ENCODE data around the gene C1orf226. TPM values are rescaled to one million over a fixed set of nuclear protein-coding genes. Genes with fewer than 3 reads are reported as not detected.
A peak's percentile ranks its signal among the peaks of the same experiment; 100 is the strongest.

C1orf226 gene
- total and polyA plus RNA-seq, 4 donors, result 2.2 to 25.2 (median 10.8) TPM

GRCh38 chr1:162375463-162375862, 6.1 kb upstream of the C1orf226 start:
- Histone ChIP-seq H3K9me3 (ENCODE audit: control insufficient read depth in 4 of 4, low read length in 3 of 4) (no peaks in the 10 kb centered on the region), H3K27me3 (ENCODE audit: control insufficient read depth in 4 of 4, insufficient read depth in 4 of 4, low read length in 3 of 4) (no peaks in the 10 kb centered on the region), H3K36me3 (ENCODE audit: control insufficient read depth in 4 of 4, insufficient read depth in 3 of 4, low read depth in 1 of 4, low read length in 3 of 4) (peaks cover 0 to 6% (median 1%) of the 10 kb centered on the region in 4 donors), H3K27ac (ENCODE audit: low read depth in 1 of 2, low read length in 2 of 2) (no peak overlapping the region), H3K9ac (ENCODE audit: low read depth in 1 of 2, low read length in 2 of 2) (no peak overlapping the region), H3K4me1 (ENCODE audit: control insufficient read depth in 4 of 4, insufficient read depth in 4 of 4, low read length in 3 of 4) (peaks cover 7 to 32% (median 23%) of the 10 kb centered on the region in 4 donors), H3K4me3 (ENCODE audit: low read depth in 1 of 3, low read length in 3 of 3) (no peak overlapping the region)
- WGBS, result 84% methylated on average over 8 of the region's 8 CpGs
- TF ChIP-seq SP1 (IDR thresholded peaks at IDR 0.05) (no peak), RAD21 (IDR thresholded peaks at IDR 0.05) (no peak), FOXA1 (IDR thresholded peaks at IDR 0.05) (no peak), JUND (IDR thresholded peaks at IDR 0.05) (no peak), TAF1 (conservative IDR thresholded peaks at IDR 0.05) (no peak), ZBTB33 (IDR thresholded peaks at IDR 0.05) (no peak), EGR1 (IDR thresholded peaks at IDR 0.05; ENCODE audit: low read depth in 2 of 2) (no peak), RXRA (IDR thresholded peaks at IDR 0.05) (no peak), MAX (IDR thresholded peaks at IDR 0.05) (no peak), YY1 (IDR thresholded peaks at IDR 0.05) (no peak), NR2F2 (IDR thresholded peaks at IDR 0.05) (no peak), HNF4G (IDR thresholded peaks at IDR 0.05) (no peak), GABPA (IDR thresholded peaks at IDR 0.05 in 1 of 2, conservative IDR thresholded peaks at IDR 0.05 in 1 of 2) (no peak)
- DNase-seq (ENCODE audit: low spot score), result no peak

- peaks cover 0 to 6% (median 1%) of the 10 kb centered on the region in 4 donors for H3K36me3 ChIP-seq (ENCODE audit: control insufficient read depth in 4 of 4, insufficient read depth in 3 of 4, low read depth in 1 of 4, low read length in 3 of 4)
- H3K9ac ChIP-seq (ENCODE audit: low read depth in 1 of 2, low read length in 2 of 2), result no peak within 1 kb of the TSS
- no peaks in the 10 kb centered on the region for H3K9me3 ChIP-seq (ENCODE audit: control insufficient read depth in 4 of 4, low read length in 3 of 4)
- H3K27ac ChIP-seq (ENCODE audit: low read depth in 1 of 2, low read length in 2 of 2), result no peak within 1 kb of the TSS
- no peak within 1 kb of the TSS for H3K4me3 ChIP-seq (ENCODE audit: low read depth in 1 of 3, low read length in 3 of 3)
- H3K27me3 ChIP-seq (ENCODE audit: control insufficient read depth in 4 of 4, insufficient read depth in 4 of 4, low read length in 3 of 4), result no peaks in the 10 kb centered on the region
- no peak for DNase-seq (ENCODE audit: low spot score)
- WGBS, result 94% methylated on average over 5 of the region's 5 CpGs
- TF ChIP-seq EGR1 (IDR thresholded peaks at IDR 0.05; ENCODE audit: low read depth in 2 of 2) (no peak), RAD21 (IDR thresholded peaks at IDR 0.05) (no peak), YY1 (IDR thresholded peaks at IDR 0.05) (no peak), ATF3 (IDR thresholded peaks at IDR 0.05) (no peak), FOXA1 (IDR thresholded peaks at IDR 0.05) (no peak), HNF4G (IDR thresholded peaks at IDR 0.05) (no peak), SP1 (IDR thresholded peaks at IDR 0.05) (no peak), FOXA2 (IDR thresholded peaks at IDR 0.05) (no peak)
- peaks cover 4 to 19% (median 17%) of the 10 kb centered on the region in 4 donors for H3K4me1 ChIP-seq (ENCODE audit: control insufficient read depth in 4 of 4, insufficient read depth in 4 of 4, low read length in 3 of 4)
These were observed 4.8 kb upstream of the C1orf226 start, which contains the start of gene SPATA46 for GRCh38 chr1:162376691-162377090. TSS of gene SPATA46 (minus strand) at chr1:162376854. CDS start at chr1:162376790, 64 bp downstream.

- Histone ChIP-seq H3K27ac (ENCODE audit: low read depth in 1 of 2, low read length in 2 of 2) (no peak overlapping the region), H3K36me3 (ENCODE audit: control insufficient read depth in 4 of 4, insufficient read depth in 3 of 4, low read depth in 1 of 4, low read length in 3 of 4) (peaks cover 0 to 11% (median 9%) of the 10 kb centered on the region in 4 donors), H3K9ac (ENCODE audit: low read depth in 1 of 2, low read length in 2 of 2) (no peak overlapping the region), H3K4me1 (ENCODE audit: control insufficient read depth in 4 of 4, insufficient read depth in 4 of 4, low read length in 3 of 4) (peaks cover 0 to 1% (median 0%) of the 10 kb centered on the region in 4 donors), H3K4me3 (ENCODE audit: low read depth in 1 of 3, low read length in 3 of 3) (no peak overlapping the region), H3K27me3 (ENCODE audit: control insufficient read depth in 4 of 4, insufficient read depth in 4 of 4, low read length in 3 of 4) (no peaks in the 10 kb centered on the region), H3K9me3 (ENCODE audit: control insufficient read depth in 4 of 4, low read length in 3 of 4) (no peaks in the 10 kb centered on the region)
- DNase-seq (ENCODE audit: low spot score), result peak; percentile 3
- 88% methylated on average over 6 of the region's 6 CpGs for WGBS
- TF ChIP-seq SP1 (IDR thresholded peaks at IDR 0.05), result no peak
- no peak for TF ChIP-seq MAX (IDR thresholded peaks at IDR 0.05)
- TF ChIP-seq REST (IDR thresholded peaks at IDR 0.05), result no peak
- no peak for TF ChIP-seq EGR1 (IDR thresholded peaks at IDR 0.05; ENCODE audit: low read depth in 2 of 2)
- no peak for TF ChIP-seq ATF3 (IDR thresholded peaks at IDR 0.05)
- no peak for TF ChIP-seq FOXA1 (IDR thresholded peaks at IDR 0.05)
- no peak for TF ChIP-seq GABPA (IDR thresholded peaks at IDR 0.05 in 1 of 2, conservative IDR thresholded peaks at IDR 0.05 in 1 of 2)
- no peak for TF ChIP-seq NR2F2 (IDR thresholded peaks at IDR 0.05)
- no peak for TF ChIP-seq HNF4G (IDR thresholded peaks at IDR 0.05)
- no peak for TF ChIP-seq FOXA2 (IDR thresholded peaks at IDR 0.05)
- TF ChIP-seq JUND (IDR thresholded peaks at IDR 0.05), result no peak
- no peak for TF ChIP-seq TAF1 (conservative IDR thresholded peaks at IDR 0.05)
- TF ChIP-seq RXRA (IDR thresholded peaks at IDR 0.05), result no peak
- no peak for TF ChIP-seq YY1 (IDR thresholded peaks at IDR 0.05)
These were observed 1.3 kb upstream of the C1orf226 start for GRCh38 chr1:162380061-162380846.

All from liver (tissue), 9 donors.